ENCODE data around the gene TRIM42.

The TRIM42 gene

DNA sequence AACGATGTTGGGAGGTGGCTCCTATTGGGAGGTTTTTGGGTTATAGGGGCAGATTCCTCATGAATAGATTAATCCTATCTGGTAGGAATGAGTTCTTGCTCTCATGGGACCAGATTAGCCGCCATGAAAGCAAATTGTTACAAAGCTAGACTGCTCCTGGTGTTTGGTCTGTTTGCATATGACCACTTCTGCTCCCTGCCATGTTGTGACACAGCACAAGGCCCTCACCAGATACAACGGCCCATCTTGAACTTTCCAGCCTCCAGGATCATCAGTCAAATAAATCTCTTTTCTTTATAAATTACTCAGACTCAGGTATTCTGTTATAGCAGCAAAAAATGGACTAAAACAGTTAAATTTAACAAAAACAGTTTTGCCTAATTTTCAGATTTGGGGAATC is 34.4 kb downstream of the TRIM42 start:
- DNase-seq (ENCODE audit: low read depth in 1 of 2, low spot score in 1 of 2) = no peak
- TF ChIP-seq SPI1 (IDR thresholded peaks at IDR 0.05; ENCODE audit: borderline replicate concordance, low read depth) = no peak
- TF ChIP-seq, protein P1, sequence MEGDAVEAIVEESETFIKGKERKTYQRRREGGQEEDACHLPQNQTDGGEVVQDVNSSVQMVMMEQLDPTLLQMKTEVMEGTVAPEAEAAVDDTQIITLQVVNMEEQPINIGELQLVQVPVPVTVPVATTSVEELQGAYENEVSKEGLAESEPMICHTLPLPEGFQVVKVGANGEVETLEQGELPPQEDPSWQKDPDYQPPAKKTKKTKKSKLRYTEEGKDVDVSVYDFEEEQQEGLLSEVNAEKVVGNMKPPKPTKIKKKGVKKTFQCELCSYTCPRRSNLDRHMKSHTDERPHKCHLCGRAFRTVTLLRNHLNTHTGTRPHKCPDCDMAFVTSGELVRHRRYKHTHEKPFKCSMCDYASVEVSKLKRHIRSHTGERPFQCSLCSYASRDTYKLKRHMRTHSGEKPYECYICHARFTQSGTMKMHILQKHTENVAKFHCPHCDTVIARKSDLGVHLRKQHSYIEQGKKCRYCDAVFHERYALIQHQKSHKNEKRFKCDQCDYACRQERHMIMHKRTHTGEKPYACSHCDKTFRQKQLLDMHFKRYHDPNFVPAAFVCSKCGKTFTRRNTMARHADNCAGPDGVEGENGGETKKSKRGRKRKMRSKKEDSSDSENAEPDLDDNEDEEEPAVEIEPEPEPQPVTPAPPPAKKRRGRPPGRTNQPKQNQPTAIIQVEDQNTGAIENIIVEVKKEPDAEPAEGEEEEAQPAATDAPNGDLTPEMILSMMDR (IDR thresholded peaks at IDR 0.05; ENCODE audit: insufficient read depth, low read length) = no peak
- TF ChIP-seq POLR2AphosphoS5 (IDR thresholded peaks at IDR 0.05; ENCODE audit: low read depth) = no peak
- TF ChIP-seq GABPA (IDR thresholded peaks at IDR 0.05; ENCODE audit: low read depth) = no peak
- TF ChIP-seq, protein P2, sequence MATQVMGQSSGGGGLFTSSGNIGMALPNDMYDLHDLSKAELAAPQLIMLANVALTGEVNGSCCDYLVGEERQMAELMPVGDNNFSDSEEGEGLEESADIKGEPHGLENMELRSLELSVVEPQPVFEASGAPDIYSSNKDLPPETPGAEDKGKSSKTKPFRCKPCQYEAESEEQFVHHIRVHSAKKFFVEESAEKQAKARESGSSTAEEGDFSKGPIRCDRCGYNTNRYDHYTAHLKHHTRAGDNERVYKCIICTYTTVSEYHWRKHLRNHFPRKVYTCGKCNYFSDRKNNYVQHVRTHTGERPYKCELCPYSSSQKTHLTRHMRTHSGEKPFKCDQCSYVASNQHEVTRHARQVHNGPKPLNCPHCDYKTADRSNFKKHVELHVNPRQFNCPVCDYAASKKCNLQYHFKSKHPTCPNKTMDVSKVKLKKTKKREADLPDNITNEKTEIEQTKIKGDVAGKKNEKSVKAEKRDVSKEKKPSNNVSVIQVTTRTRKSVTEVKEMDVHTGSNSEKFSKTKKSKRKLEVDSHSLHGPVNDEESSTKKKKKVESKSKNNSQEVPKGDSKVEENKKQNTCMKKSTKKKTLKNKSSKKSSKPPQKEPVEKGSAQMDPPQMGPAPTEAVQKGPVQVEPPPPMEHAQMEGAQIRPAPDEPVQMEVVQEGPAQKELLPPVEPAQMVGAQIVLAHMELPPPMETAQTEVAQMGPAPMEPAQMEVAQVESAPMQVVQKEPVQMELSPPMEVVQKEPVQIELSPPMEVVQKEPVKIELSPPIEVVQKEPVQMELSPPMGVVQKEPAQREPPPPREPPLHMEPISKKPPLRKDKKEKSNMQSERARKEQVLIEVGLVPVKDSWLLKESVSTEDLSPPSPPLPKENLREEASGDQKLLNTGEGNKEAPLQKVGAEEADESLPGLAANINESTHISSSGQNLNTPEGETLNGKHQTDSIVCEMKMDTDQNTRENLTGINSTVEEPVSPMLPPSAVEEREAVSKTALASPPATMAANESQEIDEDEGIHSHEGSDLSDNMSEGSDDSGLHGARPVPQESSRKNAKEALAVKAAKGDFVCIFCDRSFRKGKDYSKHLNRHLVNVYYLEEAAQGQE (IDR thresholded peaks at IDR 0.05; ENCODE audit: insufficient replicate concordance, low read depth) = no peak
- Histone ChIP-seq H3K27ac (replicated peaks) (no peak overlapping the region), H3K27me3 (ENCODE audit: insufficient read depth, poor library complexity, severe bottlenecking) (peaks cover 3% of the 10 kb centered on the region), H3K4me3 (replicated peaks; ENCODE audit: insufficient read depth, low read length) (no peak overlapping the region)

DNA sequence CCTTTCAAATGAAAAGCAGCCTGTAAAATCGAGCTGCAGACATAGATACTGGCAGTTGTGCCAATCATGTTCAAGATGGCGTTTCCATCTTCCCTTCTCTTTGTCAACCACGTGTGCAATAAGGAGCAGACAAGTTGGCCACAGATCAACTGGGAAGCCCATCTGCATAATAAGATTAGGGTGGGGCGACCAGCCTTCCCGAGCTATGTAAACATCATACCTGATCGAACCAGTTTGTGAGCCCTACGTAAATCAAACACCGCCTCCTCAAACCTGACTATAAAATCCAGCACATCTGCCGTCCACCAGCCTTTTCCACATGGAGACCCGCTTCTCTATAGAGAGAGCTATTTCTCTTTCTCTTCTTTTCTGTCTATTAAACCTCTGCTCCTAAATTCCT is 37.2 kb downstream of the TRIM42 start:
- no peak overlapping the region for H3K4me3 ChIP-seq (replicated peaks; ENCODE audit: insufficient read depth, low read length)
- peaks cover 3% of the 10 kb centered on the region for H3K27me3 ChIP-seq (ENCODE audit: insufficient read depth, poor library complexity, severe bottlenecking)
- no peak overlapping the region for H3K27ac ChIP-seq (replicated peaks)
- TF ChIP-seq POLR2AphosphoS5 (IDR thresholded peaks at IDR 0.05; ENCODE audit: low read depth) = no peak
- DNase-seq (ENCODE audit: low read depth in 1 of 2, low spot score in 1 of 2) = no peak

DNA sequence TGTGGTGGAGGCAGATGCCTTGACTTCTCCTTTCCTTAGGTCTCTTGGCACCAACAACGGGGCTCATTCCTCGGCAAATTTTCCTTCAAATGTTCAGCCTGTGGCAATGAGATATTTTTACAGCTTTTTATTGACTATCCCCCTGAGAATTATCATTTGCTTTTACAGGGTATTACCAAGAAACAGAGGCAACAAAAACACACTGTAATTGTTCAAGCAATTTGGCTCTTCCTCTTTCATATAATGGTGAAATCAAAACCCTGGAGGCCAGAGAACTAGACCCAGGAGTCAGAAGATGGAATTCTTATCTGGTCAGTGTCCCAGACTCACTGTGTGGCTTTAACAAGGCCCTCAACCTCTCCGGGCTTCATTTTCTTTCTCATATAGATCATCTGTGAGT is 40.1 kb downstream of the TRIM42 start:
- H3K27ac ChIP-seq (replicated peaks) = no peak overlapping the region
- DNase-seq (ENCODE audit: low read depth in 1 of 2, low spot score in 1 of 2) = no peak
- TF ChIP-seq SPI1 (IDR thresholded peaks at IDR 0.05; ENCODE audit: borderline replicate concordance, low read depth) (peak; percentile 34; the same call in 1 of the 2 replicates), GABPA (IDR thresholded peaks at IDR 0.05; ENCODE audit: low read depth) (no peak)
- TF ChIP-seq, protein P2 (IDR thresholded peaks at IDR 0.05; ENCODE audit: insufficient replicate concordance, low read depth) = no peak
- TF ChIP-seq, protein P1 (IDR thresholded peaks at IDR 0.05; ENCODE audit: insufficient read depth, low read length) = no peak
- no peaks in the 10 kb centered on the region for H3K27me3 ChIP-seq (ENCODE audit: insufficient read depth, poor library complexity, severe bottlenecking)
- H3K4me3 ChIP-seq (replicated peaks; ENCODE audit: insufficient read depth, low read length) = no peak overlapping the region

DNA sequence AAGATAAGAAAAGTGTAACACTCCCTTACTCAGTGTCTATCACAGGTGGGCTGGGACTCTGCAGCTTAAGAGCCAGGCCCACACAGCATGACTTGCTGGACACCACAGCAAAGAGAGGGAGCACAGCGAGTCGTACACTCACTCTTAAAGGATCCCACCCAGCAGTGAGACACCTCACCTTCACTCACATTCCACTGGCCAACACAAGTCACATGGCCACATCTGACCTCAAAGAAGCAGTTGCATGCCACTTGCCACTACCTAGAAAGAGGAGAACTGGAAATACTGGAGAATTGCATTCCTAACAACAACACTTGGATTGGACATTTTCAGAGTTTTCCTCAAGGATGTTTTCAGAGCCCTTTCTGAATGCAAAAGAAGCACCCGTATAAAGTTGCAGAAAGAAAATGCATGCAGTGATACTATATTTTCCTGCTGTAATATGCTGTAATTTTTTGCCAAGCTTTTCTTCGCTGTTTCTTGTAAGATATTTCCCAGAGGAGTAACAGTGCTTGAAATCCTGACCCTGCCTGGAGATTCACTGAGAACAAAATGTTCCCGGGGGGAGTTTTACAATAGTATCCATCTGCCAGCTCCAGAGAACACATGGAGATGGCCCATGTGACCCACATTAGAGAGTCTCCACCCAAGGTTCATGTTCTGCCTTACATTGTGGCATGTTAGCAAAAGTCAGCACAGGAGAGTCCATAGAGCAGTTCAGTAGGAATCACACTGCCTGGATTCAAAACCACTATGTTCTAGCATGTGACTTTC is 42.2 kb downstream of the TRIM42 start:
- TF ChIP-seq, protein P1 (IDR thresholded peaks at IDR 0.05; ENCODE audit: insufficient read depth, low read length) = no peak
- TF ChIP-seq, protein P2 (IDR thresholded peaks at IDR 0.05; ENCODE audit: insufficient replicate concordance, low read depth) = no peak
- no peak for TF ChIP-seq GABPA (IDR thresholded peaks at IDR 0.05; ENCODE audit: low read depth)
- no peak for TF ChIP-seq POLR2AphosphoS5 (IDR thresholded peaks at IDR 0.05; ENCODE audit: low read depth)
- TF ChIP-seq SPI1 (IDR thresholded peaks at IDR 0.05; ENCODE audit: borderline replicate concordance, low read depth) = no peak
- Histone ChIP-seq H3K27ac (replicated peaks) (no peak overlapping the region), H3K27me3 (ENCODE audit: insufficient read depth, poor library complexity, severe bottlenecking) (no peaks in the 10 kb centered on the region), H3K4me3 (replicated peaks; ENCODE audit: insufficient read depth, low read length) (no peak overlapping the region)
- DNase-seq (ENCODE audit: low read depth in 1 of 2, low spot score in 1 of 2) = no peak
